Measurements from ENCODE around the gene R3HDML.
"Not testable (repeated sequence)": the region's sequence is repeated elsewhere in the genome, so short reads cannot be mapped to it uniquely, and the experiment has no call there.

R3HDML gene

DNA sequence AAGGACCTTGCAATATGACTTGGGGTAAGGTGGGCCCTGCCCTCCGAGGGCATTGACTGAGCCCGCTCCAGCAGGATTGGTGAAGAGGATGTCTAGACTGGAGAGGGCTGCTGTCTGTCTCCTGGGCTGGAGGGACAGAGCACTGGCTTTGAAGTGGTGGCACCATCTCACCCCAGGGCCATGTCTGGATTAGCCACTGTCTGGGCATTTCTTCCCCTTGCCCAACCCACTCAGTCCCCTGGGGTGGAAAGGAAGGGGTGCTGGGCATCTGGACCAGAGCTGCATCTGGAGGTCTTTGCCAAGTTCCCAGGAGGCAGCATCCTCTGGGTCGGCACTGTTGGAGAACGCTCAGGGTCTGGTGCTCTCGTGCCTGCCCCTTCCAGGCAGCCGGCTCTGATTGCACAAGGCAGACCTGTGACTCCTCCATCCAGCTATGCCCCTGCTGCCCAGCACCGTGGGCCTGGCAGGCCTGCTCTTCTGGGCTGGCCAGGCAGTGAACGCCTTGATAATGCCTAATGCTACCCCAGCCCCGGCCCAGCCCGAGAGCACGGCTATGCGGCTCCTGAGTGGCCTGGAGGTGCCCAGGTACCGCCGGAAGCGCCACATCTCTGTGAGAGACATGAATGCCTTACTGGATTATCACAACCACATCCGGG, at the start of gene R3HDML:
Gene R3HDML, plus strand, starts transcription at position 319 of the 656 bp plus-strand sequence. Its CDS starts 115 bp downstream, at position 434.
- DNase-seq (ENCODE audit: low read depth) = no peak

- DNase-seq (ENCODE audit: low read depth) = no peak
These were observed 49.4 kb upstream of the R3HDML start for GRCh38 chr20:44287272-44288097.

GRCh38 chr20:44288252-44288651, 48.6 kb upstream of the R3HDML start:
- DNase-seq (ENCODE audit: low read depth) = no peak

DNA sequence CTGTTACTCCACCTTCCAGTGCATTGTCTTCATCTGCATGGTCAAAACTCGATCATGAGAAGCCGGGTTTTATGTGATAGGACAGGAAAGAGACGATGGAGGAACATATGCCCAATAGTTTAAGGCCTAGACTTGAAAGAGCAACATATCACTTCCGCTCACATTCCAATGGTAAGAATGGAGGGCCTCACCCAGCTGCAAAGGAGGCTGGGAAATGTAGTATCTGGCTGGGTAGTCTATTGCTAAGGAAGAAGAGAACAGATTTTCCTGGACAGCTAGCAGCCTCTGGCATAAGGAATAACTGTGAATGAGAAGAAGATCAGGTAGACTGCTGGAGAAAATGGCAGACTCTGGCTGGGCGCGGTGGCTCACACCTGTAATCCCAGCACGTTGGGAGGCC, 45.1 kb upstream of the R3HDML start:
- DNase-seq (ENCODE audit: low read depth) = no peak

- no peak for DNase-seq (ENCODE audit: low read depth)
These were observed 40.8 kb upstream of the R3HDML start for GRCh38 chr20:44296011-44296410.

GRCh38 chr20:44297721-44298120, 39.1 kb upstream of the R3HDML start:
- no peak for DNase-seq (ENCODE audit: low read depth)

DNA sequence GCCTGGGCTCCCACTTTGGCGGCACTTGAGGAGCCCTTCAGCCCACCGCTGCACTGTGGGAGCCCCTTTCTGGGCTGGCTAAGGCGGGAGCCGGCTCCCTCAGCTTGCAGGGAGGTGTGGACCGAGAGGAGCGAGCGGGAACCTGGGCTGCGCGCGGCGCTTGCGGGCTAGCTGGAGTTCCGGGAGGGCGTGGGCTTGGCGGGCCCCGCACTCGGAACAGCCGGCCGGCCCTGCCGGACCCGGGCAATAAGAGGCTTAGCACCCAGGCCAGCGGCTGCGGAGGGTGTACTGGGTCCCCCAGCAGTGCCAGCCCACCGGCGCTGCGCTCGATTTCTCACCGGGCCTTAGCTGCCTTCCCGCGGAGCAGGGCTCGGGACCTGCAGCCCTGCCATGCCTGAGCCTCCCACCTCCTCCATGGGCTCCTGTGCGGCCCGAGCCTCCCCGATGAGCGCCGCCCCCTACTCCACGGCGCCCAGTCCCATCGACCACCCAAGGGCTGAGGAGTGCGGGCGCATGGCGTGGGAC, 37.8 kb upstream of the R3HDML start:
- DNase-seq (ENCODE audit: low read depth) = not testable (repeated sequence)

DNA sequence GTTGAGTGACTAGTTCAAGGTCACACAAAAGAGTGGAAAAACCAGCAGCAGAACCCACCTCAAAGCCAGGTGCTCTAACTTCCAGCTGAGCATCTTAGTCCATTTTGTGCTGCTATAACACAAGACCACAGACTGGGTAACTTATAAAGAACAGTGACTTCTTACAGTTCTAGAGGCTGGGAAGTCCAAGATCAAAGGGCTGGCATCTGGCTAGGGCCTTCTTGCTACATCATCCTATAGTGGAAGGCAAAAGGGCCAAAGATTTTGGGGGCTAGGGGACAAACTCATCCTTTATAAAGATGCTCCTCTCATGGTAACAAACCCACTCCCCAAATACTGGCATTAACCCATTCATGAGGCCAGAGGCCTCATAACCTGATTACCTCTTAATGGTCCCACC, 35.6 kb upstream of the R3HDML start:
- no peak for DNase-seq (ENCODE audit: low read depth)

DNA sequence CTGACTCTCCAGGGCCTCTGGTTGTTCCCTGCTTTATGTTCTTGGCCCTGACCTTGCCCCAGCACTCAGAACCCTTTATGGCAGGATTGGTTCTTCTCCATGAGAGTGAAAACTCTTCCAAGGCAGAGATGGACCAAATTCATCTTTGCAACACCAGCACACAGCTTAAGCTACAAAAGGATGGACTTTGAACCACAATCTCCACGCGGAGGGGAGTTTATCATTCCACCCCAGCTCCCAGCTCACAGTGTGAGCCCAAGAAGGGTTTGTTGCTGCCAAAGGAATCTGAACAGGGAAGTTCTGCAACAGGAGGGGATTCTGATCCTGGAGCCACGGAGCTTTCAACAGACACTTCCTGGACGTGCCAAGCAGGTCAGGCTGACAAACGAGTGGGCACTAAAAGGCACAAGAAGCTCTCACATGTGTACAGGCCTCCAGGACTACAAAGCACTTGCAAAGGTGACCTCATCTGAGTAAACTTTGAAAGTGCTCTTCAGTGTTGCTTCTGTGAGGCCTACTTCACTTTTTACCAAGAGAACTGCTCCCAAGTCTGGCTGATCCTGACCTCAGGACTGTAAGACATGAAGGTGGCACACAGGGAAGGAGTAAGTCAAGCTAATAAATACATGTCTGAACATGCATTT, 34.7 kb upstream of the R3HDML start:
- no peak for DNase-seq (ENCODE audit: low read depth)

- no peak for DNase-seq (ENCODE audit: low read depth)
These were observed 34.1 kb upstream of the R3HDML start for GRCh38 chr20:44302736-44303135.

DNA sequence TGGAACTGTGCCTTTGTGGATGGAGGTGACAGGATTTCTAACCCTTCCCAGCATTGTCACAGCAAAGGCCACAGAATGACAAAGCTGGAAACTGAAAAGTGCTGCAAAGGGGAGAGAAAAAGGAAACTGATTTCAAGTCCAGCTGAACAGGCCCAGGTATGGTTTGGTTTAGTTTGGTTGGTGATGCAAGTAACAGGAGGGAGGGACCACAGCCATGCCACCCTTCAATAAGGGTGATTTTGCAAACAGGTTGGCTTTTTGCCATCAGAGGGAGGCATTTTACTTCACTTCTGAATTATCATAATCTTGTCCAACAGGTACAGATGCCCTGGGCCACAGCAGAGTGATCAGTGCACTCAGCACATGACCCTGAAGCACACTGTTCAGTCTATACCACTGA, 32.5 kb upstream of the R3HDML start:
- no peak for DNase-seq (ENCODE audit: low read depth)

GRCh38 chr20:44306927-44307326, 29.9 kb upstream of the R3HDML start:
- no peak for DNase-seq (ENCODE audit: low read depth)

GRCh38 chr20:44309763-44310663, 26.8 kb upstream of the R3HDML start:
- DNase-seq (ENCODE audit: low read depth) = peak; percentile 55

- peak; percentile 90 for DNase-seq (ENCODE audit: low read depth)
These were observed 25.9 kb upstream of the R3HDML start, which contains the start of gene FITM2 for GRCh38 chr20:44310664-44311639. Gene FITM2, minus strand, starts transcription at chr20:44311202. Its CDS starts 54 bp downstream, at chr20:44311148.

DNA sequence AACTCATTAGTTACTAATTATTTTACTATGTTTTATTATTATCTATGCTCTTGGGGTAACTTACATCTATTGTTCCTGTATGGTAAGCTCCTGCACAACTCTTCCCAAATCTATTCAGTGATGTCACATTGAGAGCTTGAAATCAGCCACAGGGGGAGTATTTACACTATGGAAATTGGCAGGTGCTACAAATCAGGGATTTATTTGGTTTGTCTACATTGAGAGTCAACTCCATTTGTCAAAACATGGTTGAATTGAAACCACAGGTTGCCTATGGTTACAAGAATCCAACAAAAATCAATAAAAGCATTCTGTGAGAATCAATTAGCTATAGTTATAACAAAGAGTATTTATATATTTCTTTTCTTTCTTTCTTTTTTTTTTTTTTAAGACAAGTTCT, 22.0 kb upstream of the R3HDML start:
- DNase-seq (ENCODE audit: low read depth) = no peak

DNA sequence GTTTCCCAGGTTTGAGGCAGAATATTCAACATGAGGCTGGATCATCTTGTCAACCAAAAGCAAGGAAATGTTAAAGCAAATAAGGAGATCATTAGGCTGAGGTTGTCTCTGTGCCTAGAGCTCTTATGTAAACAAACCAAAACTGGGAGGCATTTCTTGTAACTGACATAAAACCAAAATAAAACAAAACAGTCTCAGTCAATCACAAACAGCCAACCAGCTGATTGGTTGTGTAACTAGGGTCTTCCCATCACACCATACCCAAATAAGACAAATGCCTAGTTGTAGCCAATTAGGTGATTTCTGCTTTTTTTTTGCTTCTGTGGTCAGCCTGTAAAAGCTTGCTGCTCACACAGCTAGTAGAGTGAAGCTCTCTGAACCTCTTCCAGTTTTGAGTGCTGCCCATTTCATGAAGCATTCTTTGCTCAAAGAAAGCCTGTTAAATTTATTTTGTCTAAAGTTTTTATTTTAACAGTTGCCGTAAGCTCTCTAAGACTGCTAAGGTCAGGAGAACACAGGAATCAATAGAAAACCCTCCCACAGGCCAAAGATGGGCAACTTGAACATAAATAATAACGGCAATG, 16.9 kb upstream of the R3HDML start:
- no peak for DNase-seq (ENCODE audit: low read depth)

DNA sequence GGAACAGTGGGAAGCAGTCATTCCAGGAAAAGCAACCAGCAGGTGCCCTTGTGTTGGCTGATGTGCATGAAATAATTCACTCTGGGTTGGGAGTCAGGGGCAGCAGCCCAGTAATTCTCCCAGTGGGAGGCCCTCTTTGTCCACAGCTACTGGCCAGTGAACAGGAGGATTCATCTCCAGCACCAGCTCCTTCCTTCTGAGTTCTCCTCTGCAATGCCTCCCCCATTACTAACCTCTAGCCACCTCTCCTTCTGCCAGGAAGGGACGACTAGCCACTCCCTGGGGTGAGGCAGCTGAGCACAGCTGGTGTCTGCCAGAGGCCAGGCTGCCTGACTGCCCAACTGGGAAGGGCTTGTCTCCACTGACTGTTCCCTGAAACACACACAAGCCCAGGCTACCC, 12.5 kb upstream of the R3HDML start:
- no peak for DNase-seq (ENCODE audit: low read depth)

DNA sequence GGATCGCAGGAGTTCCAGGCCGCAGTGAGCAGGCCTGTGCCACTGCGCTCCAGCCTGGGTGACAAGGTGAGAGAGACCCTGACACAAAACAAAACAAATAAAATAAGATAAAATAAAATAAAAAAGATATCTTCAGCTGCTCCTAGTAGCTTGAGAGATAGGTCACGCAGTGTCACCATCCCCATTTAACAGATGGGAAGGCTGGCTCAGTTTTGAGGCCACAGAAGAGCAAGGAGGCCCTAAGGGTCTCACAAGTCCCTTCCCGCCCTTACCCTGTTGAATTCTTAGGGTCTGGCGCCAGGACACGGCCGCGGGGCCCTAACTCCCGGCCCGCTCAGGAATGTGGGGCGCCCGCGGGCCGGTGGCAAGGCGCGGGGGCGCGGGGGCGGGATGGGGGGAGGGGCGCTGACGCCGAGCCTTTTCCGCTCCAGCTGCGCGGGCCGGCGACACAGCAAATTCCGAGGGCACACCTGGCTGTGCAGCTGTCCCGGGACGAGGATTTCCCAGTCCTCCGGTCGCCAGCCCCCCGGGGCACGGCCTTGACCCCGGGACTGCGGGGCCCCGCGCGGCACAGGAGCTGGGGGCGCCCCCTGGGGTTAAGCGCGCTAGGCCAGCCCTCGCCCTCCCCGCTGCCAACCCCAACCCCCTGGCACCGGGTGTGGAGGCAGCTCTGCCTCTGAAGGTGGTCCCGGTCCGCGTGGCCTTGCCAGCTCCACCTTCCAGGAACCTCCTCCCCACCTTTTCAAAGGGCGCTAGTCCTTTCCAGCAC, 10.3 kb upstream of the R3HDML start:
- no peak for DNase-seq (ENCODE audit: low read depth)

DNA sequence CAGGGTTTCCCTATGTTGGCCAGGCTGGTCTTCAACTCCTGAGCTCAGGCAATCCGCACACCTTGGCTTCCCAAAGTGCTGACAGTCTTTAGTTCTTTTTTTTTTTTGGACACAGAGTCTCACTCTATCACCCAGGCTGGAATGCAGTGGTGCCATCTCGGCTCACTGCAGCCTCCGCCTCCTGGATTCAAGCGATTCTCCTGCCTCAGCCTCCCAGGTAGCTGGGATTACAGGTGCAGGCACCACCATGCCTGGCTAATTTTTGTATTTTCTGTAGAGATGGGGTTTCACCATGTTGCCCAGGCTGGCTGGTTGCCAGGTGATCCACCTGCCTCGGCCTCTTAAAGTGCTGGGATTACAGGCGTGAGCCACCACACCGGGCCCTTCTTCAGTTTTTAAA, 9.1 kb upstream of the R3HDML start:
- not testable (repeated sequence) for DNase-seq (ENCODE audit: low read depth)
